ENCODE results near the gene SUFU. TPM values are rescaled to one million over a fixed set of nuclear protein-coding genes. Genes with fewer than 3 reads are reported as not detected.

Gene SUFU
- total RNA-seq, 1 donor from 2014 or later: 7.6 TPM

GRCh38 chr10:102580230-102580629, 76.5 kb downstream of the SUFU start:
- ATAC-seq (ENCODE audit: poor library complexity) (no peak), DNase-seq (no peak)
- intact Hi-C loops (cut with DNase I): loop anchor here (5.0 kb wide), 2 partner anchors 73 to 178 kb away; no protein-coding TSS in a partner anchor

DNA sequence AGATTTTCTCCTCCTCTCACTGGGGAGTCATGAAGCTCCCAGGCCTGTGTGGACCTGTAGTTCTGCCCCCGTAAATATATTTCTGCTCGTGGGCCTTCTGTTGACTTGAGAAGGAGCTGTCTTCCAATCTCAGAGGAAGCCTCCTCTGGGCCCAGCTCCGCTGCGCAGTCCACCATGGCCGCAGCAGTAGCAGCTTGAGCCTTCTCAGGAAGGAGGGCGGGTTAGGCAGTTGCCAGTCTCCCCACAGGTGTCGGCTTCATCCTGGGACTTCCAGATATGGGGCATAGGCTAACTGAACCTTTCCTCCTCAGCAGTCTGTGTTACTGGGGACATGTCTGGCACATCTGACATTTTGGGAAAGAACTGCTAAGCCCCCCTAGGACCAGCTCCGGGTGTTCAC, 77.6 kb downstream of the SUFU start:
- no peak for ATAC-seq (ENCODE audit: poor library complexity)
- intact Hi-C loops (cut with DNase I): loop anchor here (5.0 kb wide), 2 partner anchors 74 to 179 kb away; no protein-coding TSS in a partner anchor
- DNase-seq: no peak

DNA sequence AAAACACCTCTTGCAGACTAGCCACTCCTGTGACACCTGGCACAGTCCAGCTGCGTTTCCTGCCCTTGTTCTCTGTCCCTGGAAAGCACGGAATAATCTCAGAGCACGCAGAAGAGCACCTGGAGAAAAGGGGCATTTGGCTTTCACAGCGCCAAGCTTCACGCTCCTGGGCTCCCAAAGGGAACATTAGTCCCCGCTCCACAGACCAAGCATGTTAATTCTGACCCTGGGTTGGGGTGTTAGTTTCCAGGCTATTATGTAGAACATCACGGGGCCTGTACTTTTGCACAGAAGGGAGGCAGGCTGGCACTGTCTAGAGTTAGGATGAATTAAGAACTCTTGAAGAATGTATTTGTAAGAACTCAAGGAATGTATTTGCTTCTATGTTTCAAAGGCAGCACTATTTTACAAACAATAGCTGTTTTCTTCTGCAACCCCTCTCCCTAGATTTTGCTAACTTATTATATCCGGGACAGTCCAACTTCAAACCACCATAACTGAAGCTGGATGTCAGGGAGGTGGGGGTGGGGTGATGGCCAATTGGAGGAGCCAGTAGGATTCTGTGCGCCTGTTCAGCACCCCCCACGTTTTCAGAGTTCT, 78.3 kb downstream of the SUFU start:
- intact Hi-C loops (cut with DNase I): loop anchor here (5.0 kb wide), 2 partner anchors 75 to 180 kb away; no protein-coding TSS in a partner anchor
- no peak for DNase-seq

DNA sequence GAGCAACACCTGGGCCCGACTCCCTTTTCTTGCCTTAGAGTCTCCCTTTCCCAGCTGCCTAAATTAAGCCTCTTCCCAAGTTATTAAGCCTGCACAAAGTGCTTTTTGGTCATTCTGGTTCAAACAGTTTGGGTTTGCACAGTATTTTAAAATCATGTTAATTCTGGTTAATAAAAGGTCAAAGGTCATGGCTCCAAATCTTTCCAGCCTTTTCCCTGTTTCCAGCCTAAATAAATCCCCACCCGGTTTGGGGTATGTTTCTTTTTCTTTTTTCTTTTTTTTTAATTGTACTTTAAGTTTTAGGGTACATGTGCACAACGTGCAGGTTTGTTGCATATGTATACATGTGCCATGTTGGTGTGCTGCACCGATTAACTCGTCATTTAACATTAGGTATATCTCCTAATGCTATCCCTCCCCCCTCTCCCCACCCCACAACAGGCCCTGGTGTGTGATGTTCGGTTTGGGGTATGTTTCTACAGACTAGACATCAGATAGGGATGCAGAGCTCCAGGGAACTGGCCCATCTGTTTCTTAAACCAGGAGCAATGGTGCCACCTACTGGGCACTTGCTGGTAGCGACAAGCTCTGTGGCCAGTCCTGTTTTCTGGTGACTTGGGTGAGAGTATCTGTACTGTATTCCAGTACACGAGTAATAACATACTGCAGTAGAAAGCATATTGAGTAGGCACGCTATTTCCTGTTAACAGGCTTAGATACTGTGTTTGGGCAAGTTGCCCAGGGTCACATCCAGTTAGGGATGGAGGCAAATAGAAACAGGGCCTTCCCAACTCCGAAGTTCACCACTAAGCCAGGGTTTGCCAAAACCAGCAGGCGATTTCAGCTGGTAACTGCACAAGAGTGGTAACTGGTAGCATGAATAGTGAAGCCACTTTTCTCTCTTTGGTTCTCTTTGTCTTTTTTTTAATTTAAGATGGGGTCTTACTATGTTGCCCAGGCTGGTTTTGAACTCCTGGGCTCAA, 80.0 kb downstream of the SUFU start:
- ATAC-seq (ENCODE audit: poor library complexity) (peak; percentile 96), DNase-seq (peak; percentile 89)
- intact Hi-C loops (cut with DNase I): loop anchor here (5.0 kb wide), 2 partner anchors 76 to 181 kb away; no protein-coding TSS in a partner anchor

More for the DNA sequence above, 78.3 kb downstream of the SUFU start:
- no peak for ATAC-seq (ENCODE audit: poor library complexity)

GRCh38 chr10:102585026-102585425, 81.3 kb downstream of the SUFU start:
- DNase-seq: no peak
- intact Hi-C loops (cut with DNase I): no loop called here
- no peak for ATAC-seq (ENCODE audit: poor library complexity)

DNA sequence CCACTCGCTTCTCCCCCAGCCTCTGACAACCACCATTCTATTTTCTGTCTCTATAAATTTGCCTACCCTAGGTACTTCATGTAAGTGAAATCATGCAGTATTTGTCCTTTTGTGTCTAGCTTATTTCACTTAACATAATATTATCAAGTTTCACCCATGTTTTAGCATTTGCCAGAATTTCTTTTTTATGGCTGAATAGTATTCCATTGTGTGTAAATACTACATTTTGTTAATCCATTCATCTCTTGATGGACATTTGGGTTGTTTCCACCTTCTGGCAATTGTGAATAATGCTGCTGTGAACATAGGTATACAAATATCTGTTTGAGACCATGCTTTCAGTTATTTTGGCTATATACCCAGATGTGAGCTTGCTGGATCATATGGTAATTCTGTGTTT, 83.1 kb downstream of the SUFU start:
- DNase-seq (no peak), ATAC-seq (ENCODE audit: poor library complexity) (no peak)
- intact Hi-C loops (cut with DNase I): no loop called here

DNA sequence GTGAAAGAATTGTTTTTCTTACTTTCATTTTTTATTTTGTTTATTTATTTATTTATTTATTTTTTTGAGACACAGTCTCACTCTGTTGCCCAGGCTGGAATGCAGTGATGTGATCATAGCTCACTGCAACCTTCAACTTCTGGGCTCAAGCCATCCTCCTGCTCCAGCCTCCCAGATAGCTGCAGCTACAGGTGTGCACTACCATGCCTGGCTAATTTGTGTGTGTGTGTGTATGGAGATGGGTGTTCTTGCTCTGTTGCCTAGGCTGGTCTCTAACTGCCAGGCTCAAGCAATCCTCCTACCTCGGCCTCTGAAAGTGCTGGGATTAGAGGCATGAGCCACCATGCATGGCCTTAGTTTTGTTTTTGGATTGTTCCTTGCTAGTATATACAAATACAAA, 85.1 kb downstream of the SUFU start:
- intact Hi-C loops (cut with DNase I): no loop called here
- no peak for ATAC-seq (ENCODE audit: poor library complexity)
- DNase-seq: no peak

- ATAC-seq (ENCODE audit: poor library complexity) (no peak), DNase-seq (no peak)
- intact Hi-C loops (cut with DNase I): no loop called here
Measured at GRCh38 chr10:102593074-102593803, 89.5 kb downstream of the SUFU start.

DNA sequence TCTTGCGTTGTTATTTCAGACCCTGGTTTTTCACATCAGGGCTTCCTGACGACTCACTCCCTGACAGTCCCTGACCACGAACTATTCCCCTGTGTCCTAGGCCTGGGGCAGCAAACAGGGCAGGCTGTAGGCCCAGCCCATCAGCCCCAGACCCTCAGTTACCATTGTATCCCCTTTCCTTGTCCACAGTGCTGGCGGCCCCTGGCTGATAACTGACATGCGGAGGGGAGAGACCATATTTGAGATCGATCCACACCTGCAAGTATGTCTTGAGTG, 90.0 kb downstream of the SUFU start:
- no peak for DNase-seq
- intact Hi-C loops (cut with DNase I): no loop called here

DNA sequence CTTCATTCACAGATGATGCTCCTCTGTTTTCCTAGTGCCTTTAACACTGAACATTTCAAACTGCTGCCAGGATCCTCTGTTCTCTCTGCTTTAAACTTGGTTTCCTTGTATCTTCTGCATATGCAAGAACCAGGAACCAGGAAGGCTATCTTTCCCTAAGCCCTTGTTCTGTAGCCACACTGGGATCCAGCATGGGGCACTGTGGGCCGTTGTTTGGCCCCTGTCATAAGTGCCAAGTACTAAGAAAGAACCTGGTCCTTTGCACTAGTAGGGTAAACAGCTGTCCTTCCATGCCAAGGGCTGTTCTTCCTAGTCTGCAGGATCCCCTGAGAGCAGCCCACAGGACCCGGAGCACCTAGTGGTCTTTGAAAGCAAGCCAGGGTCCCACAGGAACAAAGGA, 91.5 kb downstream of the SUFU start:
- intact Hi-C loops (cut with DNase I): no loop called here
- no peak for DNase-seq
- ATAC-seq (ENCODE audit: poor library complexity): peak; percentile 32

More for the DNA sequence above, 90.0 kb downstream of the SUFU start:
- no peak for ATAC-seq (ENCODE audit: poor library complexity)

GRCh38 chr10:102595897-102596296, 92.1 kb downstream of the SUFU start:
- ATAC-seq (ENCODE audit: poor library complexity) (no peak), DNase-seq (no peak)
- intact Hi-C loops (cut with DNase I): no loop called here

- intact Hi-C loops (cut with DNase I): no loop called here
- ATAC-seq (ENCODE audit: poor library complexity) (peak; percentile 66), DNase-seq (no peak)
Measured at GRCh38 chr10:102596506-102596971, 92.8 kb downstream of the SUFU start.

DNA sequence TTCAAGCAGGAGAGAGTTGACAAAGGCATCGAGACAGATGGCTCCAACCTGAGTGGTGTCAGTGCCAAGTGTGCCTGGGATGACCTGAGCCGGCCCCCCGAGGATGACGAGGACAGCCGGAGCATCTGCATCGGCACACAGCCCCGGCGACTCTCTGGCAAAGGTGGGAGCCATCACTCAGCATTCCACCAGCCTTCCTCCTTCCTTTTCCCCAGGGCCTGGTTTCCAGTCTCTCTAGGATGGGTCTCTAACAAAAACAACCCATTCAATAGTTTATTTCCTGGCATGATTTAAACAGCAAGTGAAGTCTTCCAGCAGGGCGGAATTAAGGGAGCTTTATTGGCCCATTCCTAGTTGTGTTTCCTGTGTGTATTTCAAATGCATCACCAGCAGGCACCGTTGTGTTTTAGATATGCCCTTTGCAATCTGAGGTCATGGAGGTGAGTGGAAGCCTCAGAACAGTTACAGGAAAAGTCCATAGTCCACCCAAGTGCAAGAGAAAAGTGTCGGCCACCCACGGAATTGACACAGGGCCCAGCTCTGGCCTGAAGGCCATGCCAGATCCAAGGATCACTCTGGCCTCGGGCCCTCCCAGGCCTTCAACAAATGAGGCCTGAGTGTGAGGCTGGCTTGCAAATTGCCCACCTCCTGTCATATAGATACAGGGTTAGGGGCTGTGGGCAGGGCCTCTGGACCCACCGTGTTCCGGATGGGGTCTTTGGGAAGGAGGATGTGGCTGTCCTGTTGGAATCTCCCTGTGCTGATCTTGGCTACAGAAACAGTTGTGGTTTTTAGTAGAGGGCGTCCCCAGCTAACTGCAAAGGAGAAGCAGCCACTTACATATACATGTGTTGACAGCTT, 93.6 kb downstream of the SUFU start:
- intact Hi-C loops (cut with DNase I): no loop called here
- ATAC-seq (ENCODE audit: poor library complexity) (peak; percentile 48), DNase-seq (peak; percentile 71)

DNA sequence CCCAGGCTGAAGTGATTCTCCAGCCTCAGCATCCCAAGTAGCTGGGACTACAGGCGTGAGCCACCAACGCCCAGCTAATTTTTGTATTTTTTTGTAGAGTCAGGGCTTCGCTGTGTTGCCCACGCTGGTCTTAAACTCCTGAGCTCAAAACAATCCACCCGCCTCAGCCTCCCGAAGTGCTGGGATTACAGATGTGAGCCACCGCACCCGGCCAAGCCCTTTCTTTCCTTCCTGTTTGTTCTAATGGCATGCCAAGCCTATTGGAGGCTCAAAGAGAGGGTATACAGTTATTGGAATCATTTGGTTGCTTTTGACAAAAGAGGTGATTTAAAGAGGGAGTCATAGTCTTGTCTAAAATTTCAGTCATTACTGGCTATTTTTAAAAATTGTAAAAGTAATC, 94.5 kb downstream of the SUFU start:
- ATAC-seq (ENCODE audit: poor library complexity): no peak
- intact Hi-C loops (cut with DNase I): no loop called here
- no peak for DNase-seq

- DNase-seq (peak; percentile 67), ATAC-seq (ENCODE audit: poor library complexity) (peak; percentile 8)
- intact Hi-C loops (cut with DNase I): no loop called here
Measured at GRCh38 chr10:102599565-102600327, 96.0 kb downstream of the SUFU start.

DNA sequence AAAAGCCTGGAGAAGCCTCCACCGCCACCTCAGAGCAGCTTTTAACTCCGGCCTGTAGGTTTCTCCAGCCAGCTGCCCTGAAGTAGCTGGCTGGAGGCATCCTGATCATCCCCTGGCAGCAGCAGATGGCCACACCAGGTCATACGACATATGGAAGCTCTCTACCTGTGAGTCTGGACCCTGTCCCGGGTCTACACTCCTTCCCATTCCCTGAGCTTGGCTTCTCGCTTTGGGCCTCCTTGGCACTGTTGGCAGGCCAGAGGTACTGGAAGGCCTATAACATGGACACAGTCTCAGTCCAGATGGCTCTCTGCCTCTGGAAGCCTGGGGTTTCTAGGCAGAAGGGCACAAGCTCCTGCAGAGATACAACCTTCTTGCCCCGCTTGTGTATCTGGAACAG, 97.0 kb downstream of the SUFU start:
- intact Hi-C loops (cut with DNase I): no loop called here
- ATAC-seq (ENCODE audit: poor library complexity) (no peak), DNase-seq (no peak)

GRCh38 chr10:102601639-102602038, 97.9 kb downstream of the SUFU start:
- intact Hi-C loops (cut with DNase I): no loop called here
- DNase-seq (no peak), ATAC-seq (ENCODE audit: poor library complexity) (no peak)

Data from Right ventricle myocardium superior (tissue), 1 donor.